Stimulated activated CD4-positive, alpha-beta T cell treated with anti-CD3 and anti-CD28 coated beads, Interleukin-4, amount 100 ng/mL, for 4 hours (primary cell): ENCODE measurements around the gene ATG4C.
"Not testable (repeated sequence)": the region's sequence is repeated elsewhere in the genome, so short reads cannot be mapped to it uniquely, and the experiment has no call there.

ENCODE experiments used
- DNase-seq, 2 experiments: peaks; one replicate each; pipeline ENCODE4 v3.0.0-alpha.2; 2020

ATG4C gene

GRCh38 chr1:62783736-62784508 is at the start of gene ATG4C:
ATG4C (plus strand) TSS chr1:62784132; CDS start chr1:62803787, 19,655 bp downstream.
- DNase-seq, result peak; percentile 81 to 92

- DNase-seq, result no peak
Measured at GRCh38 chr1:62735491-62736171, 48.3 kb upstream of the ATG4C start.

- DNase-seq, result not testable (repeated sequence)
Measured at GRCh38 chr1:62740701-62741100, 43.2 kb upstream of the ATG4C start.

- DNase-seq, result no peak
Measured at GRCh38 chr1:62744611-62745577, 39.0 kb upstream of the ATG4C start.

- no peak for DNase-seq
Measured at GRCh38 chr1:62746086-62746808, 37.7 kb upstream of the ATG4C start.

- no peak for DNase-seq
Measured at GRCh38 chr1:62746809-62747138, 37.2 kb upstream of the ATG4C start.

- no peak for DNase-seq
Measured at GRCh38 chr1:62753031-62753965, 30.6 kb upstream of the ATG4C start.

GRCh38 chr1:62754938-62755337 is 29.0 kb upstream of the ATG4C start:
- not testable (repeated sequence) for DNase-seq

- not testable (repeated sequence) for DNase-seq
Measured at GRCh38 chr1:62756255-62756884, 27.6 kb upstream of the ATG4C start.

- not testable (repeated sequence) for DNase-seq
Measured at GRCh38 chr1:62759232-62759875, 24.6 kb upstream of the ATG4C start.

GRCh38 chr1:62760021-62760782 is 23.7 kb upstream of the ATG4C start:
- DNase-seq, result not testable (repeated sequence)

- DNase-seq, result not testable (repeated sequence)
Measured at GRCh38 chr1:62761223-62761870, 22.6 kb upstream of the ATG4C start.

GRCh38 chr1:62762027-62762426 is 21.9 kb upstream of the ATG4C start:
- DNase-seq, result not testable (repeated sequence)

- no peak for DNase-seq
Measured at GRCh38 chr1:62765981-62766380, 18.0 kb upstream of the ATG4C start.

- DNase-seq, result not testable (repeated sequence)
Measured at GRCh38 chr1:62768551-62768950, 15.4 kb upstream of the ATG4C start.

- DNase-seq, result no peak
Measured at GRCh38 chr1:62772607-62773295, 11.2 kb upstream of the ATG4C start.

GRCh38 chr1:62774006-62774405 is 9.9 kb upstream of the ATG4C start:
- DNase-seq, result no peak

- no peak for DNase-seq
Measured at GRCh38 chr1:62774971-62775595, 8.8 kb upstream of the ATG4C start.
